Esophagus squamous epithelium (tissue), 4 donors: ENCODE measurements around the gene SHISAL1.

Experiments used
- CTCF ChIP-seq, 6 experiments: fragments of 450-650 bp in 4 of 6; fragments of 200-600 bp in 2 of 6; sonication (generic) in 2 of 6; IDR thresholded peaks; one replicate each; pipeline ENCODE4 v1.5.1; 2016 to 2019; ENCODE audit warnings: antibody characterized with exemption in 6 of 6, mild to moderate bottlenecking in 4 of 6, moderate library complexity in 4 of 6
- POLR2A ChIP-seq, 4 donors: fragments of 450-650 bp; IDR thresholded peaks; one replicate each; pipeline ENCODE4 v1.6.1; 2017; ENCODE audit warnings: antibody characterized with exemption in 4 of 4, mild to moderate bottlenecking in 4 of 4, moderate library complexity in 3 of 4

- no peak for TF ChIP-seq CTCF (IDR thresholded peaks at IDR 0.05)
- TF ChIP-seq POLR2A (IDR thresholded peaks at IDR 0.05), result no peak
Measured at GRCh38 chr22:44291674-44292360, 20.9 kb downstream of the SHISAL1 start.
